ENCODE data around the gene GRIK4.
"Not testable (repeated sequence)": the region's sequence is repeated elsewhere in the genome, so short reads cannot be mapped to it uniquely, and the experiment has no call there.

Gene GRIK4

GRCh38 chr11:120752668-120753067 lies 241.1 kb downstream of the GRIK4 start:
- DNase-seq = no peak

GRCh38 chr11:120756931-120757330 lies 245.4 kb downstream of the GRIK4 start:
- no peak for DNase-seq

DNA sequence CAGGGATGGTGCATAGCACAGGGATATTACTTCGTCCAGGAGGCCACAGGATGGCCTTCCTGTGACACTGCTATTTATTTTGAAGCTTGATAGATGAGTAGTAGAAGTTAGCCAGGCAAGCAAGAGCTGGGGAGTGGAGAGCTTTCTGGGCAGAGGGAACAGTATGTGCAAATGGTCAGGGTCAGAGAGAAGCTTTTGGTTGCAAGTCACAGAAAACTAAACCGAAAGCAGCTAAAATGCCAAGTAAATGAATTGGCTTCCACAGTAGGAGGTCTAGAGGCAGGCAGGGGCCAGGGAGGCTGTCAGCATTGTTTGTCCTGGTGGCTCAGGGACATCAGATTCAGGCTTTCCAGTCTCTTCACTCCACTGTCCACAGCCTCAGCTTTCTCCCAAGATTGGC lies 247.5 kb downstream of the GRIK4 start:
- no peak for DNase-seq

- not testable (repeated sequence) for DNase-seq
These were observed 254.2 kb downstream of the GRIK4 start for GRCh38 chr11:120765710-120766109.

GRCh38 chr11:120766318-120766717 lies 254.8 kb downstream of the GRIK4 start:
- no peak for DNase-seq

DNA sequence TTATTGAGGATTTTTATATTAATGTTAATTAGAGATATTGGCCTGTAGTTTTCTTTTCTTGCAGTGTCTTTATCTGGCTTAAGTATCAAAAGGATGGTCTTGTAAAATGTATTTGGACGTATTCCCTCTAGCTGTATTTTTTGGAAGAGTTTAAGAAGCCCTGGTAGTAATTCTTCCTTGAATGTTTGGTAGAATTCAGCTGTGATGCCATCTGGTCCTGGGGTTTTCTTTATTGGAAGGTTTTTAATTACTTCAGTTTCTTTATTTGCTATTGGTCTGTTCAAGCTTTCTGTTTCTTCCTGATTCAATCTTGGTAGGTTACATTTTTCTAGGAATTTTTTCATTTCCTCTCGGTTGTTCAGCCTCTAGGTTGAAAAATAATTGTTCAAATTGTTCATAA lies 257.4 kb downstream of the GRIK4 start:
- DNase-seq = no peak

GRCh38 chr11:120769906-120770305 lies 258.4 kb downstream of the GRIK4 start:
- DNase-seq = no peak

GRCh38 chr11:120771551-120772060 lies 260.1 kb downstream of the GRIK4 start:
- no peak for DNase-seq

GRCh38 chr11:120773501-120774031 lies 262.0 kb downstream of the GRIK4 start:
- DNase-seq = no peak

DNA sequence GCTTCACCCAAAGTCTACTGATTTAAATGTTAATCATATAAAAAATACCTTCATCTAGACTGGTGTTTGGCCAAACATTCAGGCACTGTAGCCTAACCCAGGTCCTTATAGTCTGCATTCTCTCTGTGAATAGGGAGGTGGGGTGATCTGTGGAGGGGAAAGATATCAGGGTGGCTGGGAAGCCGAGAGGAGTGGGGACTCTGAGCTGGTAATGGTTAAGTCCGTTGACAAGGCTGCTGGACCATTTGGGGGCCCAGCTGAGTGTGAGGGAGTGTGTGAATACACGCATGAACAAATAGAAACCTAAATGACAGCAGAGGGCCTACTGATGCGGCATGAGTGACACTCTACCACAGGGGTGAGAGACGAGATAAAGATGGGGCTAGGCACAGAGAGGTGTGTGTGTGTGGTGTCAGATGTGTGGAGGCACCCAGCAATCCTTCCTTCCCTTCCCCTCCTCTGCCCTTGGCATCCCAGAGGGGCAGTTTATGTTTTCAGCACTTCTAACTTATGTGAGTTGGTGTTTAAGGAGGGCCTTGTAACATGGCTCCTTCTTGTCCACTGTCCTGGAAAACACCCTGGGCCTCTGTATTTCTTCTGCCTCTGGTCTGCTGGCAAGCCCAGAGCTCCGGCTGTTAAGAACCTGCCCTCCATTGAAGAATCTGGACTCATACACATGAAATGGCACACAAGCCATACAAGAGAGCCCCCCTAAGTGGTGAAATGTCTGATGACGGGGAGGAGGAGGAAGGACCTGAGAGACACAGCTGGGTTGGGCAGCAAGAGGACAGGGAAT lies 263.2 kb downstream of the GRIK4 start:
- no peak for DNase-seq

DNA sequence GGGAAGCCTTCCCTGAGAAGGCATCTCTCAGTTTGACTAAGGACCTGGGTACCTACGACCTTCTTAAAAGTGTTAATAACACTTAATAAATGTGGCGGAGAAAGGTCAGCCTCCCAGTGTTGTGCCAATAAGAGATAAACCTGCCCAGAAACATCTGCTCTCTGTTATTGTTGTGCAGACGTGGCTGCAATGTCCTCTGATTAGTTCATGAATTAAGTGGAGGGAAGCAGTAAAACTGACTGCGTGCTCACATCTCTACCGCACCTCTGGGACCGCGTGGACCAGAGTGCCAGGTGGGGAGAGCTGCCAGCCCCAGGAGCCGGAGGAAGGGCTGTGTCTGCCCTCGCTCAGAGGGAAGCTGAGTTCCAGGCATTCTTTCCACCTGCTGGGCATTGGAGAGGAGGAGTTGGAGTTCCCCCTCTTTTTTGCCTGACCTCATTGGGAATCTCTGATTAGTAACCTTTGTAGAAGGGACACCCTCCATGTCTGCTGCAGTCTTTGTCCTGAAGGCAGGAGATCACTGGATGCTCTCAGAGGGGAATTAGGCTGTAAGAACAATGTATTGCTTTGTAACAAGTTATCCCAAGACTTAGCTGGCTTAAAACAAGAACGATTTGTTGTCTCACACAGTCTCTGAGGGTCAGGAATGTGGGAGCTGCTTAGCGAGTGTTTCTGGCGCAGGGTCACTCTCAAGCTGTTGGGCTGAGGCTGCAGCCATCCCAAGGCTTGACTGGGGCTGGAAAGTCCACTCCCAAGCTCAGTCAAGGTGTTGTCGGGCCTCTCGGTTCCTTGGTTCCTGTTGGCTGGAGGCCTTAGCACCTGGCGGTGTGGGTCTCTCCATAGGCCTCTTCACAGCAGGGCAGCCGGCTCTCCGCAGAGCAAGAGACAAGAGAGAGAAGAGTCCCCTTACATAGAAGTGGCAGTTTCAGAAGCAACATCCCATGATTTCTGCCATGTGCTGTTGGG lies 264.7 kb downstream of the GRIK4 start:
- DNase-seq = no peak

GRCh38 chr11:120778685-120779490 lies 267.3 kb downstream of the GRIK4 start:
- DNase-seq = no peak

- no peak for DNase-seq
These were observed 268.7 kb downstream of the GRIK4 start for GRCh38 chr11:120780239-120780638.

GRCh38 chr11:120781486-120782120 lies 270.1 kb downstream of the GRIK4 start:
- no peak for DNase-seq

GRCh38 chr11:120784566-120785251 lies 273.2 kb downstream of the GRIK4 start:
- no peak for DNase-seq

DNA sequence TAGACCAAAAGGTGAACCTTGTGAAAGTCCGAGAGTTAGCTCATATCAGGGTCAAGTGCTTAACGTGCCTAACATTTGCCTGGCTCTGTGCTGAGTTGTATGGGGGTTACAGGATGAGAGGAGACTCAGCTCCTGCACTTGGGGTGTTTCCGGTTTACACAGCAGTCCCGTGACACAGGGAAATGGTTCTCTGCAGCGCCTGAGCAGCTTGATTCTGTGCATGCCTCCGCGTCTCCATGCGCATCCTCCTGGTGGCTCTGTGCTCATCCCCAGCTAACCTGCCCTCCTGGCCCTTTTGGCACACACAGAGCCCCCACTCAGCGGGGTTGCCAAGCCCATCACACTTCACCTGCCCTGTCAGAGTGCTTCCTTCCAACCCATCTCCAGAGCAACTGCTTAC lies 274.0 kb downstream of the GRIK4 start:
- DNase-seq = no peak

GRCh38 chr11:120786206-120786735 lies 274.7 kb downstream of the GRIK4 start:
- DNase-seq = no peak

GRCh38 chr11:120787224-120787623 lies 275.7 kb downstream of the GRIK4 start:
- DNase-seq = not testable (repeated sequence)

DNA sequence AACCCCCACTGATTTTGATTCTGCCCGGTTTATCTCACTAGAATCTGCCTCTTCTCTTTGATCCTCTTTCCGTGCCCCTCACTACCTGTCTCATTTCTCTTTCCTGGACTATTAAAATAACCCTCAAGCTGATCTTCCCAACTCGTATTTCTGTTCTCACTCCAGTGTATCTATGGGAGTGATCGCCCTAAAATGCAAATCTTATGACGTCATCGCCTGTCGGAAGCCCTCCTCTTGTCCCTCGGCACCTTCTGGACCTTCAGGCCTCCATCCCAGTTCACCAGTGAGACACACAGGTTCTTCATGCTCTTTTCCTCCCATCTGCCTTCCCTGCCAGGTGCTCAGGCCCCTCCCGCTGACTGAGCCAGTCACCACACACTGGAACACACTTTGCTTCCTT lies 277.8 kb downstream of the GRIK4 start:
- DNase-seq = no peak

DNA sequence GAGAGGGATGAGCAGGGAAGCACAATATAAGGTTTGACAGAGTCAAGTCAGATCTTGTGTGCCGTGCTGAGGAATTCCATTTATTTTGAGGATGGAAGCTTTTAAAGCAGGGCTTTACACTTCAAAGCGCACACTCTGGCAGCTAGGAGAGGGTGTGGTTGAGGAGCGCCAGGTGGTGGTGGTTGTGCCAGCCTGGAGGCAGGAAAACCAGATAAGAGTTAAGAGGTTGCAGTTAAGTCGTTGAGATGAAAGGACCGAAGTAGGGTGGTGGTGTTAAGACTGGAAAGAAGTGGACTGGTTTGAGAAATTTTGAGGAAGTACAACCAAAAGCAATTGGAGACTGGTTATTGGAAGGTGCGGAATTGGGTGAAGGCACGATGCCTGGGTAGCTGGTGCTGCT lies 280.8 kb downstream of the GRIK4 start:
- no peak for DNase-seq

- no peak for DNase-seq
These were observed 281.6 kb downstream of the GRIK4 start for GRCh38 chr11:120793150-120793549.

Data from SW 1271 (cell line).